ENCODE measurements around the gene KRTAP5-10. TPM values are rescaled to one million over a fixed set of nuclear protein-coding genes. Genes with fewer than 3 reads are reported as not detected.
A peak's percentile ranks its signal among the peaks of the same experiment; 100 is the strongest.
"Not testable (repeated sequence)": the region's sequence is repeated elsewhere in the genome, so short reads cannot be mapped to it uniquely, and the experiment has no call there.

Gene KRTAP5-10
- total RNA-seq, 1 experiment from 2014 or later, result 0.20 TPM

GRCh38 chr11:71615003-71615402 is 49.6 kb downstream of the KRTAP5-10 start:
- RAD21 ChIA-PET (ENCODE audit: low non-redundant PET in 1 of 2, low total read pairs in 2 of 2, uncharacterized antibody in 2 of 2, unreplicated experiment in 2 of 2); intact Hi-C loops (cut with micrococcal nuclease); CTCF ChIA-PET; H3K9me3 ChIP-seq (ENCODE audit: control insufficient read depth in 1 of 2, insufficient read depth in 1 of 2, low read depth in 1 of 2, low read length in 2 of 2); H3K79me2 ChIP-seq (ENCODE audit: insufficient read depth, low read length); H3K27me3 ChIP-seq (ENCODE audit: insufficient read depth, low read length); H2AFZ ChIP-seq (ENCODE audit: low read depth, low read length, poor library complexity, severe bottlenecking); H4K20me1 ChIP-seq (ENCODE audit: insufficient read depth); BruUV-seq (replicated peaks); H3K36me3 ChIP-seq (ENCODE audit: control insufficient read depth in 1 of 2, insufficient read depth in 2 of 2, low read length in 2 of 2); H3K9ac ChIP-seq (ENCODE audit: low read length); POLR2A ChIA-PET; H3K9me2 ChIP-seq (ENCODE audit: insufficient read depth); H3K27ac ChIP-seq (ENCODE audit: low read depth, low read length): not testable (repeated sequence)
- H3K4me2 ChIP-seq (ENCODE audit: low read length), result peak overlapping the region; percentile 58
- TF ChIP-seq SP1 (IDR thresholded peaks at IDR 0.05; ENCODE audit: low read depth) (peak; percentile 73; the same call in 1 of the 2 replicates), CBX3 (IDR thresholded peaks at IDR 0.05; ENCODE audit: low read depth) (peak; percentile 60; the same call in 1 of the 2 replicates), MAX (IDR thresholded peaks at IDR 0.05) (peak; percentile 62), JUND (IDR thresholded peaks at IDR 0.05) (peak; percentile 37; the same call in 1 of the 2 replicates)
- DNase-seq (ENCODE audit: low read depth, low spot score), result peak; percentile 53
- peak; percentile 47; the same call in 1 of the 2 replicates for ATAC-seq
- H3K4me1 ChIP-seq (ENCODE audit: control insufficient read depth in 1 of 2, insufficient read depth in 2 of 2, low read length in 2 of 2), result peaks cover 10 to 27% of the 10 kb centered on the region in 2 experiments
- H3K4me3 ChIP-seq (replicated peaks in 1 of 2; ENCODE audit: low read depth in 1 of 2, low read length in 2 of 2), result peak overlapping the region in 1 of 2 experiments; percentile 23; a peak in 1 of 4 replicates

Other genes with a start within 250 kb of the KRTAP5-10 start
- 115 TPM for gene DHCR7, start 117.2 kb upstream of the KRTAP5-10 start, total RNA-seq (2021; ENCODE audit: unreplicated experiment)
- gene NADSYN1, start 112.4 kb upstream of the KRTAP5-10 start, total RNA-seq (2021; ENCODE audit: unreplicated experiment), result 58.2 TPM
- gene KRTAP5-7, start 38.3 kb upstream of the KRTAP5-10 start, total RNA-seq (2021; ENCODE audit: unreplicated experiment), result not detected
- not detected for gene KRTAP5-8, start 27.5 kb upstream of the KRTAP5-10 start, total RNA-seq (2021; ENCODE audit: unreplicated experiment)
- gene KRTAP5-9, start 17.1 kb upstream of the KRTAP5-10 start, total RNA-seq (2021; ENCODE audit: unreplicated experiment), result 0.27 TPM
- not detected for gene KRTAP5-11, start 17.3 kb downstream of the KRTAP5-10 start, total RNA-seq (2021; ENCODE audit: unreplicated experiment)

Data from HCT116 (cell line).